Subcutaneous adipose tissue (tissue), 4 donors: ENCODE data around the gene CCDC7. TPM values are rescaled to one million over a fixed set of nuclear protein-coding genes. Genes with fewer than 3 reads are reported as not detected.

ENCODE experiments used
- CTCF ChIP-seq: fragments of 450-650 bp; IDR thresholded peaks from one replicate; pipeline ENCODE4 v1.5.1; 2016; ENCODE audit warnings: low read depth, mild to moderate bottlenecking, control low read depth, antibody characterized with exemption, moderate library complexity
- total RNA-seq, 4 donors: library from RNA; depleted of rRNA; stranded (reverse); fragments of >200 nt; gene quantifications; one replicate each; pipeline ENCODE4 v1.1.0, GENCODE V29; 2016

Gene CCDC7
- total RNA-seq, 4 donors from 2014 or later = 11.0 to 31.0 (median 27.5) TPM

- no peak for TF ChIP-seq CTCF
Observed at GRCh38 chr10:32622409-32622808, 176.5 kb downstream of the CCDC7 start.

GRCh38 chr10:32627183-32627582 lies 181.2 kb downstream of the CCDC7 start:
- no peak for TF ChIP-seq CTCF

- no peak for TF ChIP-seq CTCF
Observed at GRCh38 chr10:32629910-32630309, 184.0 kb downstream of the CCDC7 start.

- no peak for TF ChIP-seq CTCF
Observed at GRCh38 chr10:32646535-32646934, 200.6 kb downstream of the CCDC7 start.

GRCh38 chr10:32650246-32650655 lies 204.3 kb downstream of the CCDC7 start:
- no peak for TF ChIP-seq CTCF

GRCh38 chr10:32661346-32661745 lies 215.4 kb downstream of the CCDC7 start:
- TF ChIP-seq CTCF = no peak

- TF ChIP-seq CTCF = no peak
Observed at GRCh38 chr10:32680803-32681557, 235.0 kb downstream of the CCDC7 start.
